Osteocyte (in vitro differentiated cells): ENCODE results near the gene GCDH. TPM values are rescaled to one million over a fixed set of nuclear protein-coding genes. Genes with fewer than 3 reads are reported as not detected.

Experiments
- DNase-seq: peaks from one replicate; pipeline ENCODE4 v3.0.0; 2021; ENCODE audit warnings: mixed read lengths; ENCODE audit not compliant: unreplicated experiment; ENCODE audit errors: extremely low spot score
- H3K27ac Mint-ChIP-seq: one replicate; pipeline ENCODE4 v1.8.0; 2021; ENCODE audit warnings: mild to moderate bottlenecking, mixed read lengths; ENCODE audit not compliant: unreplicated experiment
- H3K27me3 Mint-ChIP-seq: one replicate; pipeline ENCODE4 v1.8.0; 2021; ENCODE audit warnings: mixed read lengths; ENCODE audit not compliant: unreplicated experiment
- H3K36me3 Mint-ChIP-seq: one replicate; pipeline ENCODE4 v1.8.0; 2021; ENCODE audit warnings: mixed read lengths; ENCODE audit not compliant: unreplicated experiment
- H3K4me1 Mint-ChIP-seq: one replicate; pipeline ENCODE4 v1.8.0; 2021; ENCODE audit warnings: mixed read lengths; ENCODE audit not compliant: unreplicated experiment
- H3K4me3 Mint-ChIP-seq: one replicate; pipeline ENCODE4 v1.8.0; 2021; ENCODE audit warnings: mild to moderate bottlenecking, moderate library complexity, mixed read lengths; ENCODE audit not compliant: unreplicated experiment
- H3K9me3 Mint-ChIP-seq: one replicate; pipeline ENCODE4 v1.8.0; 2021; ENCODE audit warnings: mixed read lengths; ENCODE audit not compliant: unreplicated experiment
- total RNA-seq: library from RNA; stranded (reverse); gene quantifications from 2 replicates; pipeline ENCODE4 v1.2.1, GENCODE V29; 2021
- TF ChIP-seq, protein P1 (sequence below): fragments of 200-600 bp; sonication (generic); IDR thresholded peaks from 2 replicates; pipeline ENCODE4 v1.5.0; 2021; ENCODE audit warnings: antibody characterized with exemption, mild to moderate bottlenecking, moderate library complexity

GCDH gene
- total RNA-seq, 1 donor from 2014 or later, result 23.1 TPM

DNA sequence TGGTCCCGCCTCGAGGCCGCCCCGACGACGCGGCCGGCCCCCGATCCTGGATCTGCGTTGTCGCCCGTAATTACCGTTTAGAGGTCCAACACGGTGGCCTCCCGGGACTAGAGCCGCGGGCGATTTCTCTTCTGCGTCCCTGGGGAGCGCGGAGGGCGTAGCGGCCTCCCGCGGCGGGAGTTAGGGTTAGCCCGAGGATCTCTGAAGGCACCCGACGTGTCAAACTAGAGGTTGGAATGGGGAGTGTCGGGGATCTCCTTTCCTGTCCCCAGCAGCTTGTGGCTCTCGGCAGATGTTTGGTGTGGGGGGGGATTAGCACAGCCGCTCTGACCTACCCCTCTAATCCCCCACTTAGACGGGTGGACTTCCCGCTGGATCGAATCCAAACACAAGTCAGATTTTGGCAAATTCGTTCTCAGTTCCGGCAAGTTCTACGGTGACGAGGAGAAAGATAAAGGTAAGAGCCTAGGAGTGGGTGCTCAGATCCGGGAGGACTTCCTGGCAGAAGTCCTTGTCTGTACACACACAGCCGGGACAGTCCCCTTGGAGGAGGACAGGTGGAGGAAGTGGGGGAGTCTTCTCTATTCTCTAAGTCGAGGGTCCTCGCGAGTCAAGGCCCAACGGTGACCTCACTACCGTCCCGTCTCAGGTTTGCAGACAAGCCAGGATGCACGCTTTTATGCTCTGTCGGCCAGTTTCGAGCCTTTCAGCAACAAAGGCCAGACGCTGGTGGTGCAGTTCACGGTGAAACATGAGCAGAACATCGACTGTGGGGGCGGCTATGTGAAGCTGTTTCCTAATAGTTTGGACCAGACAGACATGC lies 48.0 kb downstream of the GCDH start:
- no peak for DNase-seq

DNA sequence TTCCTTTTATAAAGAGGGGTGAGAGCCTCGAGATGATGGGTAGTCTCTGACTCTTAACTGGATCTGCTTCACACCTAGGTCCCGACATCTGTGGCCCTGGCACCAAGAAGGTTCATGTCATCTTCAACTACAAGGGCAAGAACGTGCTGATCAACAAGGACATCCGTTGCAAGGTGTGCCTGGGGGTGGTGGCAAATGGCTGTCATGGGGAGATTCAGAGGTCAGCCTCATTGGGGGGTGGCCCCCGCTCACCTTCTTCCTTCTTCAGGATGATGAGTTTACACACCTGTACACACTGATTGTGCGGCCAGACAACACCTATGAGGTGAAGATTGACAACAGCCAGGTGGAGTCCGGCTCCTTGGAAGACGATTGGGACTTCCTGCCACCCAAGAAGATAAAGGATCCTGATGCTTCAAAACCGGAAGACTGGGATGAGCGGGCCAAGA lies 49.0 kb downstream of the GCDH start:
- Mint-ChIP-seq H3K27ac (peak overlapping the region; percentile 90), H3K27me3 (no peaks in the 10 kb centered on the region), H3K36me3 (peaks cover 43% of the 10 kb centered on the region), H3K9me3 (no peaks in the 10 kb centered on the region), H3K4me3 (peak overlapping the region; percentile 90), H3K4me1 (peaks cover 34% of the 10 kb centered on the region)
- TF ChIP-seq, protein P1, sequence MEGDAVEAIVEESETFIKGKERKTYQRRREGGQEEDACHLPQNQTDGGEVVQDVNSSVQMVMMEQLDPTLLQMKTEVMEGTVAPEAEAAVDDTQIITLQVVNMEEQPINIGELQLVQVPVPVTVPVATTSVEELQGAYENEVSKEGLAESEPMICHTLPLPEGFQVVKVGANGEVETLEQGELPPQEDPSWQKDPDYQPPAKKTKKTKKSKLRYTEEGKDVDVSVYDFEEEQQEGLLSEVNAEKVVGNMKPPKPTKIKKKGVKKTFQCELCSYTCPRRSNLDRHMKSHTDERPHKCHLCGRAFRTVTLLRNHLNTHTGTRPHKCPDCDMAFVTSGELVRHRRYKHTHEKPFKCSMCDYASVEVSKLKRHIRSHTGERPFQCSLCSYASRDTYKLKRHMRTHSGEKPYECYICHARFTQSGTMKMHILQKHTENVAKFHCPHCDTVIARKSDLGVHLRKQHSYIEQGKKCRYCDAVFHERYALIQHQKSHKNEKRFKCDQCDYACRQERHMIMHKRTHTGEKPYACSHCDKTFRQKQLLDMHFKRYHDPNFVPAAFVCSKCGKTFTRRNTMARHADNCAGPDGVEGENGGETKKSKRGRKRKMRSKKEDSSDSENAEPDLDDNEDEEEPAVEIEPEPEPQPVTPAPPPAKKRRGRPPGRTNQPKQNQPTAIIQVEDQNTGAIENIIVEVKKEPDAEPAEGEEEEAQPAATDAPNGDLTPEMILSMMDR, result no peak
- DNase-seq, result no peak

More for the DNA sequence above, 48.0 kb downstream of the GCDH start:
- Mint-ChIP-seq H3K4me1 (peaks cover 29% of the 10 kb centered on the region), H3K27me3 (no peaks in the 10 kb centered on the region), H3K36me3 (peaks cover 39% of the 10 kb centered on the region), H3K4me3 (peak overlapping the region; percentile 90), H3K9me3 (no peaks in the 10 kb centered on the region), H3K27ac (peak overlapping the region; percentile 90)
- TF ChIP-seq, protein P1, result no peak

DNA sequence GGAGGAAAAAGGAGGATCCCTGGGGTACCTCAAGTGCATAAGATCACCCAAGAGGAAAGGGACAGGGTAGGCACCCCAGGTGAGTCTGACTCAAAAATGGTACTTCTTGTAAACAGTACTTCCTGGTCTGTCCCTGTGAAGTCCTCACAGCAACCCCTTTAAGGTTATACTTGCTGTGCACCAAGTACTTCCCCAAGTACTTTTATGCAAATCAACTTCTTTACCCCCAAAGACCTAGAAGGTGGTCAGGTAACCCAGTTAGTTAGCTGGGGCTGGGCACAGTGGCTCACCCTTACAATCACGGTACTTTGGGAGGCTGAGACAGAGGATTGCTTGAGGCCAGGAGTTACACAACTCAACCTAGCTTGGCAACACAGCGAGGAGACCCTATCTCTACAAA lies 49.9 kb downstream of the GCDH start:
- no peak for DNase-seq
- Mint-ChIP-seq H3K27ac (no peak overlapping the region), H3K36me3 (peaks cover 43% of the 10 kb centered on the region), H3K9me3 (no peaks in the 10 kb centered on the region), H3K4me1 (peaks cover 39% of the 10 kb centered on the region), H3K4me3 (peak overlapping the region; percentile 90), H3K27me3 (no peaks in the 10 kb centered on the region)
- TF ChIP-seq, protein P1, result no peak

DNA sequence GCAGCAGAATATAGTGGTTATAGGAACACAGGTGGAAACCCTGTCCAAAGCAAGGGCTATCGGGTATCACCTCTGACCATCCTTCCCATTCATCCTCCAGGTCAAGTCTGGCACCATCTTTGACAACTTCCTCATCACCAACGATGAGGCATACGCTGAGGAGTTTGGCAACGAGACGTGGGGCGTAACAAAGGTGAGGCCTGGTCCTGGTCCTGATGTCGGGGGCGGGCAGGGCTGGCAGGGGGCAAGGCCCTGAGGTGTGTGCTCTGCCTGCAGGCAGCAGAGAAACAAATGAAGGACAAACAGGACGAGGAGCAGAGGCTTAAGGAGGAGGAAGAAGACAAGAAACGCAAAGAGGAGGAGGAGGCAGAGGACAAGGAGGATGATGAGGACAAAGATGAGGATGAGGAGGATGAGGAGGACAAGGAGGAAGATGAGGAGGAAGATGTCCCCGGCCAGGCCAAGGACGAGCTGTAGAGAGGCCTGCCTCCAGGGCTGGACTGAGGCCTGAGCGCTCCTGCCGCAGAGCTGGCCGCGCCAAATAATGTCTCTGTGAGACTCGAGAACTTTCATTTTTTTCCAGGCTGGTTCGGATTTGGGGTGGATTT lies 52.6 kb downstream of the GCDH start:
- Mint-ChIP-seq H3K36me3 (peaks cover 44% of the 10 kb centered on the region), H3K27ac (peak overlapping the region; percentile 52), H3K4me3 (no peak overlapping the region), H3K27me3 (no peaks in the 10 kb centered on the region), H3K4me1 (peaks cover 44% of the 10 kb centered on the region), H3K9me3 (no peaks in the 10 kb centered on the region)
- TF ChIP-seq, protein P1, result no peak
- DNase-seq, result no peak

DNA sequence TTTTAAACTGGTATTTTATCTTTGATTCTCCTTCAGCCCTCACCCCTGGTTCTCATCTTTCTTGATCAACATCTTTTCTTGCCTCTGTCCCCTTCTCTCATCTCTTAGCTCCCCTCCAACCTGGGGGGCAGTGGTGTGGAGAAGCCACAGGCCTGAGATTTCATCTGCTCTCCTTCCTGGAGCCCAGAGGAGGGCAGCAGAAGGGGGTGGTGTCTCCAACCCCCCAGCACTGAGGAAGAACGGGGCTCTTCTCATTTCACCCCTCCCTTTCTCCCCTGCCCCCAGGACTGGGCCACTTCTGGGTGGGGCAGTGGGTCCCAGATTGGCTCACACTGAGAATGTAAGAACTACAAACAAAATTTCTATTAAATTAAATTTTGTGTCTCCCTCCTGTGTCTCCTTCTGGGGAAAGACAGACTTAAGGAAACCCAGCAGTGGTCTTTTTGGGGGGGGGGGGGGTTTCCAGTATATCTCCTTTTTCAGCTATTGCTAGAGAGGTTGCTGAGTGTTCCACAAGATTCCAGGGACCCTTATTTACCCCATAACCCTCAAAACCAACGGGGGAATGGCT lies 53.2 kb downstream of the GCDH start:
- H3K36me3 Mint-ChIP-seq, result peaks cover 43% of the 10 kb centered on the region
- peak overlapping the region; percentile 47 for H3K27ac Mint-ChIP-seq
- DNase-seq, result no peak
- H3K27me3 Mint-ChIP-seq, result no peaks in the 10 kb centered on the region
- H3K4me3 Mint-ChIP-seq, result no peak overlapping the region
- H3K9me3 Mint-ChIP-seq, result no peaks in the 10 kb centered on the region
- H3K4me1 Mint-ChIP-seq, result peaks cover 44% of the 10 kb centered on the region
- TF ChIP-seq, protein P1, result no peak
